ENCODE data around the gene MCM5.
"Not testable (repeated sequence)": the region's sequence is repeated elsewhere in the genome, so short reads cannot be mapped to it uniquely, and the experiment has no call there.

Gene MCM5

DNA sequence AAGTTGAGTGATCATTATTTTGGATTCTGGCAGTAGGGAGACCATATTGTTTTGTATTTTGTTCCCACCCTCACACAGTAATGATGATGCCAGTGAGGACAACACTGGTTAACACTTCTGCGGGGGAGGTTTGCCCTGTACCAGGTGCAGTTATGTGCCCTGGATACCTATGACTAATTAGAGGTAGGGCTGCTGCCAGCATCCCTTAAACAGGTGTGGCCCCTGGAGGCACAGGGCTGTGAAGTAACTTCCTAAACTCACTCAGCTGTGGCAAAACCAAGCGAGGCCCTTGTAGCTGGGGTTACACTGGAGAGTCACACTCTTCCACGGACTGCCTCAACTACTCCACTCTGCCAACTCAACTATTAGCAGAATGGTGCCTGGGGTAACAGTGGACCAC, 64.5 kb downstream of the MCM5 start:
- no peak overlapping the region for H3K4me3 ChIP-seq (ENCODE audit: low read depth, low read length)
- H3K27ac ChIP-seq, result no peak overlapping the region
- H3K27me3 ChIP-seq (ENCODE audit: insufficient read depth, low read depth, severe bottlenecking), result no peaks in the 10 kb centered on the region
- no peaks in the 10 kb centered on the region for H3K9me3 ChIP-seq (ENCODE audit: severe bottlenecking)
- H3K36me3 ChIP-seq, result no peaks in the 10 kb centered on the region
- TF ChIP-seq, protein P1, sequence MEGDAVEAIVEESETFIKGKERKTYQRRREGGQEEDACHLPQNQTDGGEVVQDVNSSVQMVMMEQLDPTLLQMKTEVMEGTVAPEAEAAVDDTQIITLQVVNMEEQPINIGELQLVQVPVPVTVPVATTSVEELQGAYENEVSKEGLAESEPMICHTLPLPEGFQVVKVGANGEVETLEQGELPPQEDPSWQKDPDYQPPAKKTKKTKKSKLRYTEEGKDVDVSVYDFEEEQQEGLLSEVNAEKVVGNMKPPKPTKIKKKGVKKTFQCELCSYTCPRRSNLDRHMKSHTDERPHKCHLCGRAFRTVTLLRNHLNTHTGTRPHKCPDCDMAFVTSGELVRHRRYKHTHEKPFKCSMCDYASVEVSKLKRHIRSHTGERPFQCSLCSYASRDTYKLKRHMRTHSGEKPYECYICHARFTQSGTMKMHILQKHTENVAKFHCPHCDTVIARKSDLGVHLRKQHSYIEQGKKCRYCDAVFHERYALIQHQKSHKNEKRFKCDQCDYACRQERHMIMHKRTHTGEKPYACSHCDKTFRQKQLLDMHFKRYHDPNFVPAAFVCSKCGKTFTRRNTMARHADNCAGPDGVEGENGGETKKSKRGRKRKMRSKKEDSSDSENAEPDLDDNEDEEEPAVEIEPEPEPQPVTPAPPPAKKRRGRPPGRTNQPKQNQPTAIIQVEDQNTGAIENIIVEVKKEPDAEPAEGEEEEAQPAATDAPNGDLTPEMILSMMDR (IDR thresholded peaks at IDR 0.05; ENCODE audit: low read depth, low read length), result no peak
- no peak for DNase-seq

DNA sequence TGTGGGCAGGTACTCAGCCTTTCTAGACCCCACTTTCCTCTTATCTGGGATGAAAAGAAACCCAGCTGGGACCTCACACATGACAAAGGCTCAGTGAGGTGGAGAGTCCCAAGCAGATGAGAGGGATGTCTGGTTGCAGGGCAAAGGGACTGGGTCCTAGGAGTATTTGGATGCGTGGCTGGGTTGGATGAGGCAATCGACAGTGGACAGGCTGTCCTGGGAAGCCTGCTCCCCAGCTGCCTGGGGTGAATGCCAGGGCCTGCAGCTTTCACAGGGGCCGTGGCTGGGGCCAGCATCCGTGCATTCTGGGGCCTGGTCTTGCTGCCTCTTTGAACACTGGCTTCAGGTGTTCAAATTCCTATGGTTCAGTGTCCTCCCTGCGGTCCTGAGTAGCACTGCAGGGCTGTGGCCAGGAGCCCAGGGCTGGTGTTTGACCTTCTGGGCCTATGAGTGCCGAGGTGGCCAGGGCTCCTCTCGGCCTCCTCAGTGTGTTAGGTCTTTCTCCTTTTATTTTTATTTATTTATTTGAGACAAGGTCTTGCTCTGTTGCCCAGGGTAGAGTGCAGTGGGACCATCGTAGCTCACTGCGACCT, 65.3 kb downstream of the MCM5 start:
- DNase-seq, result no peak
- TF ChIP-seq, protein P1 (IDR thresholded peaks at IDR 0.05; ENCODE audit: low read depth, low read length), result no peak
- no peak overlapping the region for H3K4me3 ChIP-seq (ENCODE audit: low read depth, low read length)
- no peak overlapping the region for H3K27ac ChIP-seq
- H3K36me3 ChIP-seq, result no peaks in the 10 kb centered on the region
- H3K9me3 ChIP-seq (ENCODE audit: severe bottlenecking), result no peaks in the 10 kb centered on the region
- H3K27me3 ChIP-seq (ENCODE audit: insufficient read depth, low read depth, severe bottlenecking), result no peaks in the 10 kb centered on the region

DNA sequence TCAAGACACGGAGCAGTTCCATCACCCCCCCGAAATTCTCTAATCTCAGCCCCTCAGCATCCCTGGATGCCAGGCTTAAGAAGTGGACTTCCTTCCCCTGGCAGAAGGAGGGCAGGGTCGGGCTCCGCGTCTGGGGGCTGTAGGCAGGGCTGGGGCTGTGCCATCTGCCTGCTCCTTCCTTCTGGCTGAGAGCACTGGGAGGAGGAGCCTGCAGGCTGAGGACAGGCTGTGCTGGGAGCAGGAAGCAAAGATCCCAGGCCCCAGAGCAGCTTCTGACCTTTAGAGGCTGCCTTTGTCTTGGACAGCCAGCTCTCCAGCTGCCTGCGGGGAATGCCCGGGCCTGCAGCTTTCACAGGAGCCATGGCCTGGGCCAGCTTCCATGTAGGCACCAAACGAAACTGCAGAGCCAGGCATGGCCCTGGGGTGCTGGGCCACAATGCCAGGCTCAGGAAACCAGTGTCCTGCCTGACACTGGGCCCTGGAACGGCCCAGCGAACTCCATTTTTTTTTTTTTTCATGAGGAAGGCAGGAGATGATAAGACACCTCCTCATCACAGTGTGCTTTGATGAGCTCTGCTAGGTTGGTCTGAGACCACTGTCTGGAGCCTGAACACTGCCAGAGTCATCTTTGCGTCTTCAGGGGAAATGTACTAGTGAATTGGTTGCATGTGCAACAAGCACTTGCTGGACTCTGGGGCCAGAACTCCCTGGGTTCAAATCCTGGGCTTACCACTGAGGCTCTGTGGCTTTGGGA, 67.9 kb downstream of the MCM5 start:
- Histone ChIP-seq H3K27ac (no peak overlapping the region; the same call in 1 of the 2 replicates), H3K4me3 (ENCODE audit: low read depth, low read length) (no peak overlapping the region), H3K9me3 (ENCODE audit: severe bottlenecking) (no peaks in the 10 kb centered on the region), H3K27me3 (ENCODE audit: insufficient read depth, low read depth, severe bottlenecking) (no peaks in the 10 kb centered on the region), H3K36me3 (no peaks in the 10 kb centered on the region; the same call in 1 of the 2 replicates)
- DNase-seq, result peak; percentile 52
- TF ChIP-seq, protein P1 (IDR thresholded peaks at IDR 0.05; ENCODE audit: low read depth, low read length), result no peak

DNA sequence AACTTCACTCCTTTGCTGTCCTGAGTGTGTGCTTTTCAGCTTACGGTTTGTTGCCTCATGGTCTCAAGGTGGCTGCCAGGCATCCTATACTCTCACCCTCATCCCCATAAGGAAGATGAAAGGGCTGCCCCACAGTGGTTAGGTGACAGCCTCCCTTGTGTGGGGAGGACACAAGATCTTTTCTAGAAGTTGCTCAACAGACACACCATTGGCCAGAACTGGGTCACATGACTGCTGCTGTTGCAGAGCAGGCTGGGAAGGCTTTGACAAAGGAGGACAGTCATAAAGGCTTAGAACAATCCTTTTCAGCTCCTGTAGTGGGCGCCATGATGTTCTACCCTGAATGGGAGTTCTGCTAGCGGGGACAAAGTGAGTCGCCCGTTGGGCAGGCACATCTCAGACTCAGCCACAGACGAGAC, 71.0 kb downstream of the MCM5 start:
- DNase-seq, result no peak
- H3K36me3 ChIP-seq, result no peaks in the 10 kb centered on the region; the same call in 1 of the 2 replicates

DNA sequence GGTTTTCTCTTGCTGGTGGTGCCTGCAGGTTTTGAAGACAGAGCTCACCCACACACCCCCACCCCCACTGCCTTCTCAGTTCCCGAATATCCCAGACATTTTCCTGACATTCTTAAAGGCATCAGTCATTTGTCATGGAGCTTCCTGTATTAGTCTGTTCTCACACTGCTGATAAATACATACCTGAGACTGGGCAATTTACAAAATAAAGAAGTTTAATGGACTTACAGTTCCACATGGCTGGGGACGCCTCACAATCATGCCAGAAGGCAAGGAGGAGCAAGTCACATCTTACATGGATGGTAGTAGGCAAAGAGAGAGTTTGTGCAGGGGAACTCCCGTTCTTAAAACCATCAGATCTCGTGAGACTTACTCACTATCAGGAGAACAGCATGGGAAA, 71.6 kb downstream of the MCM5 start:
- H3K27me3 ChIP-seq (ENCODE audit: insufficient read depth, low read depth, severe bottlenecking); H3K27ac ChIP-seq; H3K9me3 ChIP-seq (ENCODE audit: severe bottlenecking); H3K4me3 ChIP-seq (ENCODE audit: low read depth, low read length); DNase-seq; H3K36me3 ChIP-seq: not testable (repeated sequence)

More for the DNA sequence above, 71.0 kb downstream of the MCM5 start:
- Histone ChIP-seq H3K27ac (no peak overlapping the region), H3K27me3 (ENCODE audit: insufficient read depth, low read depth, severe bottlenecking) (no peaks in the 10 kb centered on the region), H3K9me3 (ENCODE audit: severe bottlenecking) (no peaks in the 10 kb centered on the region), H3K4me3 (ENCODE audit: low read depth, low read length) (no peak overlapping the region)
- TF ChIP-seq, protein P1 (IDR thresholded peaks at IDR 0.05; ENCODE audit: low read depth, low read length), result 0 out of 2 replicates have a peak, but pooled peaks have one; percentile 17

DNA sequence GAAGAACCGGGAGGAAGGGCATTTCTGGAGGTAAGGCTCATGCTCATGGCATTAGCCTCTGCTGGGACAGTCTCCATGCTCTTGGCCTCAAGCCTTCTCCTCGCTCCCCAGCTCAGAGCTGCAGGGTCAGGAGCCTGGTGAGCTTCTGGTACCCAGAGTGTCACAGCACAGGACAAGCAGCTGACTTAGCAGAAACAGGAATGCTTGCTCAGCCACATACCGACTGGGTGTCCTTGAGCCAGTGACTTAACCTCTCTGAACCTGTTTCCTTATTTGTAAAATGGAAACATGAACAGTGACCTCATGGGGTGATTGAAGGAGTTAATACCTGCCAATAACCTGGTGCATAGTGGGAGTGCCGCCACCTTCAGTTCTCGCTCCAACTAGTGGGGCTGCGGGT, 72.5 kb downstream of the MCM5 start:
- Histone ChIP-seq H3K27me3 (ENCODE audit: insufficient read depth, low read depth, severe bottlenecking) (no peaks in the 10 kb centered on the region), H3K27ac (no peak overlapping the region), H3K36me3 (no peaks in the 10 kb centered on the region; the same call in 1 of the 2 replicates), H3K4me3 (ENCODE audit: low read depth, low read length) (no peak overlapping the region), H3K9me3 (ENCODE audit: severe bottlenecking) (no peaks in the 10 kb centered on the region)
- DNase-seq, result no peak
- TF ChIP-seq, protein P1 (IDR thresholded peaks at IDR 0.05; ENCODE audit: low read depth, low read length), result no peak

Data from WERI-Rb-1 (cell line).